ENCODE results near the gene SRCAP.

Gene SRCAP

GRCh38 chr16:30659507-30660423 is 39.2 kb upstream of the SRCAP start (continued):
- TF ChIP-seq ZSCAN5A (tag by site-specific recombination; IDR thresholded peaks at IDR 0.05) (0 out of 2 replicates have a peak, but pooled peaks have one; percentile 44), GLI2 (tag by site-specific recombination; IDR thresholded peaks at IDR 0.05; ENCODE audit: borderline replicate concordance, low read depth) (no peak), KLF8 (tag by site-specific recombination; IDR thresholded peaks at IDR 0.05) (peak; percentile 34; the same call in 1 of the 2 replicates), ZIC2 (tag by site-specific recombination; IDR thresholded peaks at IDR 0.05) (no peak), YY2 (tag by site-specific recombination; IDR thresholded peaks at IDR 0.05) (no peak), GLIS2 (tag by site-specific recombination; IDR thresholded peaks at IDR 0.05) (peak; percentile 73), KLF17 (tag by site-specific recombination; IDR thresholded peaks at IDR 0.05) (0 out of 2 replicates have a peak, but pooled peaks have one; percentile 18), ZNF48 (tag by site-specific recombination; IDR thresholded peaks at IDR 0.05) (no peak), ZNF335 (tag by site-specific recombination; conservative IDR thresholded peaks at IDR 0.05) (peak; percentile 38), ZNF626 (tag by site-specific recombination; IDR thresholded peaks at IDR 0.05) (no peak), ZNF664 (tag by site-specific recombination; IDR thresholded peaks at IDR 0.05) (no peak), TCF7L2 (IDR thresholded peaks at IDR 0.05; ENCODE audit: borderline replicate concordance, low read depth, low read length) (no peak), KLF9 (tag by site-specific recombination; IDR thresholded peaks at IDR 0.05; ENCODE audit: low read depth) (0 out of 2 replicates have a peak, but pooled peaks have one; percentile 21), SP3 (tag by site-specific recombination; IDR thresholded peaks at IDR 0.05) (peak; percentile 88), ZBTB17 (tag by site-specific recombination; IDR thresholded peaks at IDR 0.05) (peak; percentile 59), CTCF (tag by site-specific recombination; IDR thresholded peaks at IDR 0.05) (peak; percentile 70), ZNF280C (tag by site-specific recombination; IDR thresholded peaks at IDR 0.05) (no peak), ZNF398 (tag by site-specific recombination; IDR thresholded peaks at IDR 0.05) (peak; percentile 66), ZNF645 (tag by site-specific recombination; IDR thresholded peaks at IDR 0.05) (no peak), ZNF529 (tag by site-specific recombination; IDR thresholded peaks at IDR 0.05; ENCODE audit: insufficient replicate concordance) (no peak), ZNF366 (tag by site-specific recombination; conservative IDR thresholded peaks at IDR 0.05) (no peak), ZNF19 (tag by site-specific recombination; IDR thresholded peaks at IDR 0.05; ENCODE audit: low read depth) (no peak), ZNF324 (tag by site-specific recombination; IDR thresholded peaks at IDR 0.05) (no peak), ZNF747 (tag by site-specific recombination; IDR thresholded peaks at IDR 0.05) (no peak)

Measured in HEK293 (cell line).